Tibial nerve (tissue), 4 donors: ENCODE data around the gene LSAMP. TPM values are rescaled to one million over a fixed set of nuclear protein-coding genes. Genes with fewer than 3 reads are reported as not detected.

ENCODE experiments used
- DNase-seq, 2 donors: peaks; one replicate each; pipeline ENCODE4 v3.0.0-alpha.2; 2019; ENCODE audit warnings: low spot score in 2 of 2
- H3K27ac ChIP-seq, 4 donors: fragments of 200-600 bp; sonication (generic) in 3 of 4; one replicate each; pipeline ENCODE4 v1.5.1; 2017 to 2019; ENCODE audit warnings: mild to moderate bottlenecking in 1 of 4
- H3K27me3 ChIP-seq, 2 donors: fragments of 200-600 bp; sonication (generic) in 1 of 2; one replicate each; pipeline versions ENCODE4 v1.5.1 to v1.6.0; 2017 to 2019
- H3K36me3 ChIP-seq, 3 donors: fragments of 200-600 bp; sonication (generic); one replicate each; pipeline ENCODE4 v1.5.1; 2018 to 2019
- H3K4me1 ChIP-seq, 4 donors: fragments of 200-600 bp; sonication (generic) in 3 of 4; one replicate each; pipeline ENCODE4 v1.5.1; 2017 to 2019
- H3K4me3 ChIP-seq, 4 donors: fragments of 200-600 bp; sonication (generic) in 3 of 4; one replicate each; pipeline ENCODE4 v1.5.1; 2017 to 2019; ENCODE audit warnings: mild to moderate bottlenecking in 1 of 4, moderate library complexity in 1 of 4
- H3K9me3 ChIP-seq, 4 donors: fragments of 200-600 bp; sonication (generic) in 3 of 4; one replicate each; pipeline ENCODE4 v1.5.1; 2017 to 2019
- EP300 ChIP-seq, 2 donors: sonication (generic); formaldehyde crosslinking; IDR thresholded peaks; one replicate each; pipeline ENCODE4 v1.6.1; 2017; ENCODE audit warnings: antibody characterized with exemption in 2 of 2, mild to moderate bottlenecking in 1 of 2
- POLR2A ChIP-seq, 2 donors: fragments of 450-650 bp; IDR thresholded peaks; one replicate each; pipeline ENCODE4 v1.6.1; 2017; ENCODE audit warnings: antibody characterized with exemption in 2 of 2, mild to moderate bottlenecking in 2 of 2, moderate library complexity in 2 of 2
- WGBS, 2 donors: methylation state at CpG; one replicate each; pipeline ENCODE4 v1.1.5; 2018; 5-methylcytosine and 5-hydroxymethylcytosine counted together
- total RNA-seq, 4 donors: library from RNA; depleted of rRNA; stranded (reverse); fragments of >200 nt; gene quantifications; one replicate each; pipeline ENCODE4 v1.1.0, GENCODE V29; 2016
- TF ChIP-seq, protein P1 (sequence below), 5 experiments: fragments of 200-600 bp in 3 of 5; fragments of 450-650 bp in 2 of 5; sonication (generic) in 3 of 5; IDR thresholded peaks; one replicate each; pipeline ENCODE4 v1.5.1; 2016 to 2019; ENCODE audit warnings: antibody characterized with exemption in 5 of 5, mild to moderate bottlenecking in 3 of 5, moderate library complexity in 2 of 5

The LSAMP gene
- total RNA-seq, 4 donors from 2014 or later = 3.6 to 6.1 (median 4.2) TPM

DNA sequence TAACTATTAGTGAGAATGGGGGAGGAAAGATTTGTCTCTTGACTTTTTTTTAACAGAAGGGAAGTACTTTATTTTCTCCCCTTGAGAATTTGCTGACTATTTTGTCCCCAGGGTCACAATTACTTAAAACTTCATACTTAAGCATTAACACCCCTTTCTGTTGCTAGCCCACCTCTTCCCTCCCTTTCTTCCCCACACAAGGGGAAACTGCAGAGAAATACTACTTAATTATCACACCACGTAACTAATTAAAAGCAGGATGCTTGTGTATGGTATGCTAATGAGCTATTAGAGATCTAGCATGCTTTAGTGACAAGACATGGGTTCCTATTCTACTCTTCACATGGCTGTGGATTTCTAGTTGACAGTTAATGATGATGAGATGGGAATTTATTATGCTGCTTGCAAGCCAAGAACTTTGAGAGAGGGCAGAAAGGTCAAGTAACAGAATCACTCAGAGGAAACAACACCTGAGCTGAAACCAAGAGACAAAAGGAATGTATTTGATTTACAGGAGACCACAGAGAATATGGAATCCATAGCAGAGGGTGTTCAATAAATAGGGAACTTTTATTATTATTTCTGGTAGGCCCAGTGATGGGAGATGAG is 179.2 kb downstream of the LSAMP start:
- H3K9me3 ChIP-seq = no peaks in the 10 kb centered on the region
- TF ChIP-seq EP300 (IDR thresholded peaks at IDR 0.05) (no peak), POLR2A (IDR thresholded peaks at IDR 0.05) (no peak)
- TF ChIP-seq, protein P1, sequence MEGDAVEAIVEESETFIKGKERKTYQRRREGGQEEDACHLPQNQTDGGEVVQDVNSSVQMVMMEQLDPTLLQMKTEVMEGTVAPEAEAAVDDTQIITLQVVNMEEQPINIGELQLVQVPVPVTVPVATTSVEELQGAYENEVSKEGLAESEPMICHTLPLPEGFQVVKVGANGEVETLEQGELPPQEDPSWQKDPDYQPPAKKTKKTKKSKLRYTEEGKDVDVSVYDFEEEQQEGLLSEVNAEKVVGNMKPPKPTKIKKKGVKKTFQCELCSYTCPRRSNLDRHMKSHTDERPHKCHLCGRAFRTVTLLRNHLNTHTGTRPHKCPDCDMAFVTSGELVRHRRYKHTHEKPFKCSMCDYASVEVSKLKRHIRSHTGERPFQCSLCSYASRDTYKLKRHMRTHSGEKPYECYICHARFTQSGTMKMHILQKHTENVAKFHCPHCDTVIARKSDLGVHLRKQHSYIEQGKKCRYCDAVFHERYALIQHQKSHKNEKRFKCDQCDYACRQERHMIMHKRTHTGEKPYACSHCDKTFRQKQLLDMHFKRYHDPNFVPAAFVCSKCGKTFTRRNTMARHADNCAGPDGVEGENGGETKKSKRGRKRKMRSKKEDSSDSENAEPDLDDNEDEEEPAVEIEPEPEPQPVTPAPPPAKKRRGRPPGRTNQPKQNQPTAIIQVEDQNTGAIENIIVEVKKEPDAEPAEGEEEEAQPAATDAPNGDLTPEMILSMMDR (IDR thresholded peaks at IDR 0.05) = no peak
- DNase-seq = no peak
- no peaks in the 10 kb centered on the region for H3K36me3 ChIP-seq
- no peaks in the 10 kb centered on the region for H3K27me3 ChIP-seq
- H3K4me3 ChIP-seq = no peak overlapping the region
- H3K27ac ChIP-seq = no peak overlapping the region
- WGBS, 2 donors = 82 to 88% methylated on average over 1 of the region's 1 CpG
- H3K4me1 ChIP-seq = no peaks in the 10 kb centered on the region

DNA sequence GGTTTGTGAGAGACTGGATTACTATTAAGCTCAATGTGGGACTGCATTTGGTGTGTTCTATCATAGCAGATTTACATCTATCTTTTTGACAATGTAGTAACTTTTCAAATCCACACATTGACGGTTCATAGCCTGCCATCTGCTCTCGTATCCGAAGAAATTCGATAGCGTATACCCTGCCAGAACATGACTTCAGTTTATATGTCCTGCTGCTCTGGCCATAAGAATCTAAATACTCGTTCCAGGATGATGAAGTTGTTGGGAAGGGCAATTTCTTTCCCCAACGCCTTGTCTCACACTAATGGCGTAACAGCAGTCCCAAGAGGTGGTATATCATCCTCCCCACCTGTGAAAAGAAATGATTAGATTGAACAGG is 180.0 kb downstream of the LSAMP start:
- 79 to 87% methylated on average over 8 of the region's 8 CpGs for WGBS, 2 donors
- DNase-seq = no peak
- H3K4me1 ChIP-seq = no peaks in the 10 kb centered on the region
- H3K27ac ChIP-seq = no peak overlapping the region
- H3K36me3 ChIP-seq = no peaks in the 10 kb centered on the region
- H3K9me3 ChIP-seq = no peaks in the 10 kb centered on the region
- TF ChIP-seq EP300 (IDR thresholded peaks at IDR 0.05) = no peak
- TF ChIP-seq, protein P1 (IDR thresholded peaks at IDR 0.05) = no peak
- no peak for TF ChIP-seq POLR2A (IDR thresholded peaks at IDR 0.05)
- no peaks in the 10 kb centered on the region for H3K27me3 ChIP-seq
- H3K4me3 ChIP-seq = no peak overlapping the region

DNA sequence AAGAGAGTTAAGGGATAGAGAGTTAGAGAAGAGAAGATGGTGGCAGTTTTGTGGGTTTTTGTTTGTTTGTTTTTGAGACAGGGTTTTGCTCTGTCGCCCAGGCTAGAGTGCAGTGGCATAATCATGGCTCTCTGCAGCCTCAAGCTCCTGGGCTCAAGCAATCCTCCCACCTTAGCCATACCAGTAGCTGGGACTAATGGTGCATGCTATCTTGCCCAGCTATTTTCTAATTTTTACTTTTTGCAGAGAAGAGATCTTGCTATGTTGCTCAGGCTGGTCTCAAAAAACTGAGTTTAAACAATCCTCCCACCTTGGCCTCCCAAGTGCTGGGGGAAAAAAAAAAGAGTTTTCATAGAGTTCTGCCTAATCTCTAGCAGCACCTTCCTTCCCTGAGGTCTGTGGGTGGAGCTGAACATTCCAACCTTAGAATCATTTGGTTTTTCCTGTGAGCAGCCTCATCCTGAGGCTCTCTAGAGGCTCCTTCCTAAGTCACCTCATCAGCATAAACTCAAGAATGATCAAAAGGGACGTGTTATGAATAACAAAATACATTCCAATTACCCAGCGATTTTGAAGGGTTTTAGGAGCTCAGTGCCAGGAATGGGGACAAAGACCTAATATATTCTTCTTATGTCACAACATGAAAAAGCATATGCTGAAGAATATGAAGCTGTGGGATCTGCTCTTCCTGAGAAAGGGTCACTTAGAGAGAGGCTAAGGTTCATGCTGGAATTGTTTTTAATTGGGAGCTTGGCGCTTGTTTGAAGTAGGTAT is 180.6 kb downstream of the LSAMP start:
- Histone ChIP-seq H3K27ac (no peak overlapping the region), H3K4me3 (no peak overlapping the region), H3K4me1 (no peaks in the 10 kb centered on the region), H3K9me3 (no peaks in the 10 kb centered on the region), H3K27me3 (no peaks in the 10 kb centered on the region), H3K36me3 (no peaks in the 10 kb centered on the region)
- no peak for DNase-seq
- TF ChIP-seq, protein P1 (IDR thresholded peaks at IDR 0.05) = no peak
- TF ChIP-seq POLR2A (IDR thresholded peaks at IDR 0.05) (no peak), EP300 (IDR thresholded peaks at IDR 0.05) (no peak)
- 59 to 70% methylated on average over 4 of the region's 4 CpGs for WGBS, 2 donors

DNA sequence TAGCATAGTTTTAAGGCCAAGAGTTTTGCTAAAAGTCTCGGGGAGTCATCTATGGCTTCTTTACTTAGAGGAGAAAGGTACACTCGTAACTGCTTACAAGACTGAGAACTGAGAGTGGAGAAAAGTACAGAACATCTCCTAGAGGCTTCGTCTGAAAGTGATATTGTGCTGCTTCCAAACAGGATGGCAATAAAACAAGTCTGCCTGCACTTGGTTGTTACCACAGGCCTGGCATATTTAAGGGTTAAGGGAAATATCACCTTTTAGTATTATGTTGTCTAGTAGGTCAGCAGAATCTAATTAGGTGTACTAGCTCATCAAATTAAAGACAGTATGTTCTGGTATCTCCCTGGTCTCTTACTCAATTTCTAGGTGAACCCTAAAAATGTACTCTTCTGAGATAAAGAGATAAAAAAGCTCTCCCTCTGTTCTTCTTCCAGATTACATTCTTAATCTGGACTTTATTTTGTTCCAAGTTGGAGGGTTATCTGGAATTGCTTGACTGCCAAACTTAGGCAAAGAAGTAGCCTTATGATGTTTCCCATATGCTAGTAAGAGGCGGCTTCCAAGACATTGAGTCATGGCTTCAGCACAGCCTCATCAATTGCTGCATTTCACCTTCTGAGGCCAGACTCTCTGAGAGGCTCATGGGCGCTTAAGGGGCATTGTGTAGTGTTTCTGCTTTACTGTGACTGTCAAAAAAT is 181.3 kb downstream of the LSAMP start:
- WGBS, 2 donors = 66 to 78% methylated on average over 5 of the region's 5 CpGs
- H3K27ac ChIP-seq = no peak overlapping the region
- TF ChIP-seq EP300 (IDR thresholded peaks at IDR 0.05) (no peak), POLR2A (IDR thresholded peaks at IDR 0.05) (no peak)
- TF ChIP-seq, protein P1 (IDR thresholded peaks at IDR 0.05) = no peak
- no peaks in the 10 kb centered on the region for H3K36me3 ChIP-seq
- H3K27me3 ChIP-seq = no peaks in the 10 kb centered on the region
- no peaks in the 10 kb centered on the region for H3K9me3 ChIP-seq
- DNase-seq = no peak
- no peaks in the 10 kb centered on the region for H3K4me1 ChIP-seq
- no peak overlapping the region for H3K4me3 ChIP-seq

DNA sequence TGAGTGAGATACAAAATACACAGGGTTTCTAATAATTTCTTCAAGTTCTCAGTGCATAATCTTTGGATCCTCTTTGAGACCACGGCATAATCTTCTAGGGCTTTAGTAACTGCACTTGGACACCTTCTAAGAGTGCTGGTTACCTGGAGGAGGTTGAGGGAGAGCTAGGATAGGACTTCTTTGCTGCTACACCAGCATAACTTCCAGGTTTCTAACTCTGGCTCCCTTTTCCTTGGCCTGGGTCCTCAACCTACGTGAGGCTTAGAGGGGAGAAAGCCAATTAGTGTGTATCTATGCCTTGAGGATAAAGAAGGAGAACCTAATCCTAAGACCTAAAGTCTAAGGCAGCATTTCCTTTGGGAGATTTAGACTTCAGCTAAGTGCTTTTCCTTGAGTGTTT is 184.8 kb downstream of the LSAMP start:
- no peak overlapping the region for H3K27ac ChIP-seq
- no peak overlapping the region for H3K4me3 ChIP-seq
- H3K4me1 ChIP-seq = peaks cover 0 to 7% (median 0%) of the 10 kb centered on the region in 4 donors
- DNase-seq = no peak
- H3K9me3 ChIP-seq = no peaks in the 10 kb centered on the region
- H3K27me3 ChIP-seq = no peaks in the 10 kb centered on the region
- 77 to 85% methylated on average over 2 of the region's 2 CpGs for WGBS, 2 donors
- TF ChIP-seq, protein P1 (IDR thresholded peaks at IDR 0.05) = no peak
- no peak for TF ChIP-seq EP300 (IDR thresholded peaks at IDR 0.05)
- TF ChIP-seq POLR2A (IDR thresholded peaks at IDR 0.05) = no peak
- H3K36me3 ChIP-seq = no peaks in the 10 kb centered on the region
